22Rv1 (cell line): ENCODE data around the gene CCND1.

ENCODE experiments used
- CTCF ChIP-seq: fragments of 450-650 bp; IDR thresholded peaks from 2 replicates; pipeline ENCODE4 v1.5.1; 2017; ENCODE audit warnings: mild to moderate bottlenecking
- ZFX ChIP-seq: fragments of 450-650 bp; IDR thresholded peaks from 2 replicates; pipeline ENCODE4 v1.6.1; 2017; ENCODE audit warnings: antibody characterized with exemption, borderline replicate concordance

GRCh38 chr11:69595805-69596665 lies 44.9 kb upstream of the CCND1 start:
- TF ChIP-seq CTCF (no peak), ZFX (no peak)
